Heart left ventricle (tissue), 16 donors: ENCODE measurements around the gene TIMM50. TPM values are rescaled to one million over a fixed set of nuclear protein-coding genes. Genes with fewer than 3 reads are reported as not detected.

Experiments used
- ATAC-seq, 4 donors: fragments of 200-7000 bp; cut with Tn5 transposase; one replicate each; pipeline ENCODE4 v1.9.1; 2020 to 2022; ENCODE audit warnings: moderate library complexity in 4 of 4, mild to moderate bottlenecking in 3 of 4, moderate number of reproducible peaks in 1 of 4
- DNase-seq, 5 donors: peaks; one replicate each; pipeline ENCODE4 v3.0.0-alpha.2; 2020
- H3K27ac ChIP-seq, 12 donors: fragments of 200-600 bp; sonication (generic) in 4 of 12; one replicate each; pipeline versions ENCODE4 v1.5.0 to v1.8.0; 2016 to 2022; ENCODE audit warnings: mild to moderate bottlenecking in 2 of 12
- H3K27me3 ChIP-seq, 9 donors: fragments of 200-600 bp; sonication (generic) in 2 of 9; one replicate each; pipeline versions ENCODE4 v1.5.1 to v1.8.0; 2016 to 2022; ENCODE audit warnings: mild to moderate bottlenecking in 3 of 9
- H3K36me3 ChIP-seq, 9 donors: fragments of 200-600 bp; sonication (generic) in 2 of 9; one replicate each; pipeline versions ENCODE4 v1.5.0 to v1.8.0; 2018 to 2022; ENCODE audit warnings: mild to moderate bottlenecking in 2 of 9
- H3K4me1 ChIP-seq, 12 donors: fragments of 200-600 bp; sonication (generic) in 4 of 12; one replicate each; pipeline versions ENCODE4 v1.5.0 to v1.8.0; 2016 to 2022; ENCODE audit warnings: mild to moderate bottlenecking in 3 of 12
- H3K4me3 ChIP-seq, 12 donors: fragments of 200-600 bp; sonication (generic) in 4 of 12; one replicate each; pipeline versions ENCODE4 v1.5.0 to v1.8.0; 2017 to 2022; ENCODE audit warnings: mild to moderate bottlenecking in 9 of 12, moderate library complexity in 4 of 12
- H3K9me3 ChIP-seq, 12 donors: fragments of 200-600 bp; sonication (generic) in 4 of 12; one replicate each; pipeline versions ENCODE4 v1.5.0 to v1.8.0; 2016 to 2022; ENCODE audit warnings: mild to moderate bottlenecking in 1 of 12
- CTCF ChIP-seq, 12 donors: fragments of 200-600 bp; sonication (generic) in 4 of 12; IDR thresholded peaks; one replicate each; pipeline versions ENCODE4 v1.5.0 to v1.8.0; 2018 to 2022; ENCODE audit warnings: antibody characterized with exemption in 12 of 12, mild to moderate bottlenecking in 5 of 12
- POLR2A ChIP-seq, 2 donors: fragments of 450-650 bp; IDR thresholded peaks; one replicate each; pipeline ENCODE4 v1.6.1; 2017; ENCODE audit warnings: antibody characterized with exemption in 2 of 2, mild to moderate bottlenecking in 2 of 2, moderate library complexity in 2 of 2
- WGBS, 4 donors: extraction: QIAGEN DNeasy Blood & Tissue Kit in 2 of 4; methylation state at CpG; one replicate each; pipeline versions ENCODE4 v1.1.5 to v1.1.7; 2013 to 2018; 5-methylcytosine and 5-hydroxymethylcytosine counted together
- intact Hi-C, 10 donors: fragments of 100-400 bp; cut with DNase I; formaldehyde crosslinking; loops; one replicate each; pipeline versions ENCODE4 v1.11.1 to v1.14.2; 2022
- polyA plus RNA-seq, 2 donors: library from polyadenylated mRNA; stranded (reverse); fragments of 200-250 nt; gene quantifications; one replicate each; pipeline ENCODE4 v1.2.3, GENCODE V29; 2013
- total RNA-seq, 9 donors: library from RNA; depleted of rRNA in 2 of 9; stranded (reverse); fragments of >200 nt in 2 of 9; fragmentation: NEBNext Ultra II Directional in 3 of 9; extraction: Animal tissue kit (Norgen Biotek cat#: 25700) in 3 of 9; gene quantifications; one replicate each; pipeline versions ENCODE4 v1.1.0 to v1.2.4, GENCODE V29; 2016 to 2023
- donor health status: ischemic (EF 13 %, LVEDD 7.1; RV severe dilation, severe dysfunction).
- donor health status: healthy with polysubstance abuse.
- donor health status: DM: no; HTN: yes; CAD: no.
- donor health status: DM: no; HTN: no; CAD: no.
- donor health status: ischemic (EF 25% LVEDD 6.9; RV normal size, moderate dysfunction).
- donor health status: ischemic (EF 25% LVEDD 5.7; RV mildly dilated, moderate dysfunction).
- donor health status: healthy.
- donor health status: DM: yes; HTN: yes; CAD: no.
- donor health status: ischemic (EF 35%, LVEDD 5.7; RV mildly dilated, moderate dysfunction).
- donor health status: nonischemic (EF 11% LVEDD 7.7; RV severe dilation, severe dysfunction).
- donor health status: DM: yes; HTN: yes; CAD: no.
- donor health status: PGD.
- donor health status: ischemic (EF 29% LVEDD 5.4; RV normal size, mild dysfunction).
- donor health status: nonischemic (EF 23%, LVEDD 6.1; RV moderate dilation, normal function).

The TIMM50 gene
- total and polyA plus RNA-seq, 11 donors, result 66.0 to 106 (median 77.5) TPM

GRCh38 chr19:39496063-39496462, 15.4 kb downstream of the TIMM50 start:
- no peak for TF ChIP-seq CTCF (IDR thresholded peaks at IDR 0.05)
- no peak for TF ChIP-seq POLR2A (IDR thresholded peaks at IDR 0.05)
- H3K36me3 ChIP-seq, result peaks cover 0 to 12% (median 9%) of the 10 kb centered on the region in 9 donors
- 83 to 88% (median 84%) methylated on average over 5 of the region's 5 CpGs for WGBS, 4 donors
- no peak for DNase-seq
- H3K27me3 ChIP-seq, result peaks cover 25 to 53% (median 41%) of the 10 kb centered on the region in 9 donors
- no peaks in the 10 kb centered on the region for H3K9me3 ChIP-seq
- H3K27ac ChIP-seq, result no peak overlapping the region
- ATAC-seq, result no peak
- no peak overlapping the region for H3K4me3 ChIP-seq
- intact Hi-C loops, result loop anchor here in 1 of 10 donors (5.0 kb wide), 1 partner anchor 36 kb away; the partner anchor contains the start of gene EID2B
- peaks cover 0 to 20% (median 12%) of the 10 kb centered on the region in 12 donors for H3K4me1 ChIP-seq

- H3K4me3 ChIP-seq, result peak overlapping the region in 4 of 12 donors; percentile 8 to 16 (median 12)
- TF ChIP-seq CTCF (IDR thresholded peaks at IDR 0.05) (peak in 1 of 12 donors; percentile 18), POLR2A (IDR thresholded peaks at IDR 0.05) (no peak)
- H3K36me3 ChIP-seq, result no peaks in the 10 kb centered on the region
- no peak overlapping the region for H3K27ac ChIP-seq
- peaks cover 0 to 21% (median 12%) of the 10 kb centered on the region in 12 donors for H3K4me1 ChIP-seq
- no peaks in the 10 kb centered on the region for H3K9me3 ChIP-seq
- DNase-seq (no peak), ATAC-seq (no peak)
- 0 to 2% (median 0%) methylated on average over 3 to 7 of the region's 7 CpGs for WGBS, 4 donors
- intact Hi-C loops, result loop anchor here in 1 of 10 donors (5.0 kb wide), 1 partner anchor 35 kb away; the partner anchor contains the start of gene EID2B
- peaks cover 26 to 68% (median 46%) of the 10 kb centered on the region in 9 donors for H3K27me3 ChIP-seq
Observed at GRCh38 chr19:39497701-39497995, 17.0 kb downstream of the TIMM50 start.

- Histone ChIP-seq H3K27me3 (peaks cover 30 to 68% (median 52%) of the 10 kb centered on the region in 9 donors), H3K4me1 (peaks cover 3 to 27% (median 15%) of the 10 kb centered on the region in 12 donors), H3K9me3 (no peaks in the 10 kb centered on the region), H3K27ac (no peak overlapping the region), H3K4me3 (peak overlapping the region in 4 of 12 donors; percentile 8 to 16 (median 12)), H3K36me3 (no peaks in the 10 kb centered on the region)
- peak in 3 of 4 donors; percentile 29 to 69 (median 41) for ATAC-seq
- no peak for DNase-seq
- TF ChIP-seq CTCF (IDR thresholded peaks at IDR 0.05) (peak in 9 of 12 donors; percentile 17 to 49 (median 35)), POLR2A (IDR thresholded peaks at IDR 0.05) (no peak)
- intact Hi-C loops, result loop anchor here in 1 of 10 donors (5.0 kb wide), 1 partner anchor 34 kb away; the partner anchor contains the start of gene EID2B
- WGBS, 4 donors, result 1 to 2% (median 1%) methylated on average over 25 to 40 of the region's 40 CpGs
Observed at GRCh38 chr19:39497996-39498797, 17.6 kb downstream of the TIMM50 start.
